Epithelial cell of proximal tubule (primary cell): ENCODE data around the gene ROR1. TPM values are rescaled to one million over a fixed set of nuclear protein-coding genes. Genes with fewer than 3 reads are reported as not detected.

ENCODE experiments used
- DNase-seq: peaks from one replicate; pipeline ENCODE4 v3.0.0-alpha.2; 2011; ENCODE audit warnings: low read depth
- H3K4me3 ChIP-seq: 2 replicates; pipeline ENCODE4 v1.5.1; 2011; ENCODE audit warnings: low read depth, mild to moderate bottlenecking, low read length
- total RNA-seq: library from RNA; depleted of rRNA; stranded (reverse); fragments of >200 nt; gene quantifications from 2 replicates; pipeline ENCODE4 v1.2.3, GENCODE V29; 2015
- TF ChIP-seq, protein P1 (sequence below): conservative IDR thresholded peaks from 2 replicates; pipeline ENCODE4 v1.5.1; 2012; ENCODE audit warnings: low read depth, mild to moderate bottlenecking, low read length

ROR1 gene
- total RNA-seq, 1 donor from 2014 or later = 5.9 TPM

DNA sequence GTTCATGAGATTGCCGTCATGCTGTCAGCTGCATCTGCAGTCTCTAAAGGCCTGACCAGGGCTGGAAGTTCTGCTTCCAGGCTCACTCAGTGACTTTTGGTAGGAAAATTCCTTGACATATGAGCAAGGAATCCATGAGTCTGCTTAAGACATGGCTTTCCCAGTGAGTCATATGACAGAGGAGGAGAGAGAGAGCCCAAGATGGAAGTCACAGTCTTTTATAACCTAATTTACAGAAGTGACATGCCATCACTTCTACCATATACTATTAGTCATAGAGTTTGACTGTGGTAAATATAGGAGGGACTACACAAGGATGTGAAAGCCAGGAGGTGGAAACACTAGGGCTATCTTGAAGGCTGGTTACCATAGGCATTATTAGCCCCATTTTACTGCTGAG lies 115.2 kb downstream of the ROR1 start:
- no peak for DNase-seq
- TF ChIP-seq, protein P1, sequence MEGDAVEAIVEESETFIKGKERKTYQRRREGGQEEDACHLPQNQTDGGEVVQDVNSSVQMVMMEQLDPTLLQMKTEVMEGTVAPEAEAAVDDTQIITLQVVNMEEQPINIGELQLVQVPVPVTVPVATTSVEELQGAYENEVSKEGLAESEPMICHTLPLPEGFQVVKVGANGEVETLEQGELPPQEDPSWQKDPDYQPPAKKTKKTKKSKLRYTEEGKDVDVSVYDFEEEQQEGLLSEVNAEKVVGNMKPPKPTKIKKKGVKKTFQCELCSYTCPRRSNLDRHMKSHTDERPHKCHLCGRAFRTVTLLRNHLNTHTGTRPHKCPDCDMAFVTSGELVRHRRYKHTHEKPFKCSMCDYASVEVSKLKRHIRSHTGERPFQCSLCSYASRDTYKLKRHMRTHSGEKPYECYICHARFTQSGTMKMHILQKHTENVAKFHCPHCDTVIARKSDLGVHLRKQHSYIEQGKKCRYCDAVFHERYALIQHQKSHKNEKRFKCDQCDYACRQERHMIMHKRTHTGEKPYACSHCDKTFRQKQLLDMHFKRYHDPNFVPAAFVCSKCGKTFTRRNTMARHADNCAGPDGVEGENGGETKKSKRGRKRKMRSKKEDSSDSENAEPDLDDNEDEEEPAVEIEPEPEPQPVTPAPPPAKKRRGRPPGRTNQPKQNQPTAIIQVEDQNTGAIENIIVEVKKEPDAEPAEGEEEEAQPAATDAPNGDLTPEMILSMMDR = no peak

DNA sequence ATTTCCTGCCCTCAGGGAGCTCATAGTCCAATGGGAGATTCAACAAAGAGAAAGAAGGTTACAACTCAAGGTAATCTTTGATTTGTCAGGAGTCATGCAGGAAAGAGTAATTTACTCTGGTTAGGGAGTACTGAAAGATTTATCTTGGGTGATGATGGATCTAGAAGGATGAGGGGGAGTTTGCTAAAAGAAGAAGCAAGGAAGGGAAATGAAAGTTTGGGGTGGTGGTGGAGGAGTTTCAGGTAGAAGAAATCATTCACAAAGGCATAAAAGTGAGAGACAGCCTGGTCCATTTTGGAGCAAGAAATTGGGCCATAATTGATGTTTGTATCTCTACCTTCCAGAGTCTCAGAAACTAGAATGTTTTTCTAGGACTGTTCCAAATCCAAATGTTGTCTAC lies 116.7 kb downstream of the ROR1 start:
- no peak for DNase-seq
- H3K4me3 ChIP-seq = no peak overlapping the region
- TF ChIP-seq, protein P1 = no peak

More for the DNA sequence above, 115.2 kb downstream of the ROR1 start:
- H3K4me3 ChIP-seq = no peak overlapping the region

DNA sequence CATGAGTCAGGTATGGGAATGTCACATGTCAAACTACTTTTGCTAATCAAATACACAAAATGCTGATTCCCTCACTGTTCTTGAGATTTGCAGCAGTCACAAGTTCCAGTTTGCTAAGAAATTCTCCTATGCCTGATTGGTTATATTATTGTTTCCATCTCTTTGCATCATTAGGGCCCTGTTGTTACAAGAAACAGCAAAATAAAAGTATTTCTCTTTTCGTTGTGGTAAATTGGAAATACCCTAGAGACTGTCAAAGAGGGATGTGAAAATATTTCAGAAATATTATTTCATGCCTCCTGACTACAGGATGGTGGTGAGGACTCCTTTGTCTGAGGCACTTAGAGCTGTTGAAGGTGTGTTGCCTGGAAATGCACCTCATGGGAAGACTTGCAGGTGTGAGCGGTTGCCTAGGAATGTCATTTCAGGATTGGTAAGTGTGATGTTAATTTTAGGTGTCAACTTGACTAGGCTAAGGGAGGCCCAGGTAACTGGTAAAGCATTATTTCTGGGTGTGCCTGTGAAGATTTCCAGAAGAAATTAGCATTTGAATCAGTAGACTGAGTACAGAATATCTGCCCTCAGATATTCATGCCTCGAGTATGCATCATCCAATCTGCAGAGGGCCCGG lies 117.4 kb downstream of the ROR1 start:
- DNase-seq = no peak
- TF ChIP-seq, protein P1 = no peak

DNA sequence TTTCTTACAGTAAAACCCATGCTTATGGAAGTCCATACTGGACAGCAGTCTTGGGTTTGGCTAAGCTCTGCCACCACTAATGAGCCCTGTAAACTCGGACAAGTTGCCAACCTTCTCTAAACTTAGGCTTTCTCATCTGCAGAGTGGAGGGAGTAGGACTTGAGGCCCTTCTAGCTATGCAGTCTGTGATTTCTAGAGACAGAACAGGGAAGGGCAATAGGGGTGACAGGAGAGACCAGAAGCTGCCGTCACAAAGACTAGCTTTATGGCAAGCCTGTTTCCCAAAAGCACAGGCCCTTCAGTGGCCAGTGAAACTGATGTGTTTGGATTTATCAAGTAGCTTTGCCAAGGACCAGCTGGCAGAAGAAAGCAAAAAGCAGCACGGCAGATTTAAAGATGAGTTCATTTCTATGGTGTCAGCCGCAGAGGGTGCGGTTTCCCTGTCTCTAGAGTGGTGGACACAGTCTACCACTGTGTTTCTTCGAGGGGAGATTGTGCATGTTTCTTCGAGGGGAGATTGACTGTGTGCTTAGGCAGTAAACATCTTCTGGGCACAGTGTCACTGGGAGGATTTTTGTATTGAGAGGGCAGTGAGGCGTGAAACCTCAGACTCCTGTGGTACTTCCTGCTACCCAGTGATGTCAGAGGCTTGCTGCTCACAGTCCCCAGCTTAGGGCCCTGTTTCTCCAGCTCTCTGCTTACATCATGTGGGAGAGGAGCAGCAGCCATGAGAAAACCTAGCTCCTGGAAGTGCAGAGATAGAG lies 119.0 kb downstream of the ROR1 start:
- peak; percentile 86 for DNase-seq
- H3K4me3 ChIP-seq = peak overlapping the region; percentile 1
- TF ChIP-seq, protein P1 = no peak

More for the DNA sequence above, 117.4 kb downstream of the ROR1 start:
- no peak overlapping the region for H3K4me3 ChIP-seq

DNA sequence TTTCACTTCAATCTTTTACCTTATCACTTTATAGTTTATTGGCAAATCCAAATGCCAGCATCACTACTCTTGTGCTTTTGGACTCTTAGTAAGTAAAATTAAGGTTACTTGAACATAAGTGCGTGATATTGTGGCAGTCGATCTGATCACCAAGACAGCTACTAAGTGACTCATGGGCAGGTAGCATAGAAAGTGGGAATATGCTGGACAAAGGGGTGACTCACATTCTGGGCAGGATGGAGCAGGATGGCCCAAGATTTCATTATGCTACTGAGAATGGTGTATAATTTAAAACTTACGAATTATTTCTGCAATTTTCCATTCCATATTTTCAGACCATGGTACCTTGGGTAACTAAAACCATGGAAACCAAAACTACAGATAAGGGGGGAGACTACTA lies 120.2 kb downstream of the ROR1 start:
- DNase-seq = no peak
- TF ChIP-seq, protein P1 = no peak
- no peak overlapping the region for H3K4me3 ChIP-seq

DNA sequence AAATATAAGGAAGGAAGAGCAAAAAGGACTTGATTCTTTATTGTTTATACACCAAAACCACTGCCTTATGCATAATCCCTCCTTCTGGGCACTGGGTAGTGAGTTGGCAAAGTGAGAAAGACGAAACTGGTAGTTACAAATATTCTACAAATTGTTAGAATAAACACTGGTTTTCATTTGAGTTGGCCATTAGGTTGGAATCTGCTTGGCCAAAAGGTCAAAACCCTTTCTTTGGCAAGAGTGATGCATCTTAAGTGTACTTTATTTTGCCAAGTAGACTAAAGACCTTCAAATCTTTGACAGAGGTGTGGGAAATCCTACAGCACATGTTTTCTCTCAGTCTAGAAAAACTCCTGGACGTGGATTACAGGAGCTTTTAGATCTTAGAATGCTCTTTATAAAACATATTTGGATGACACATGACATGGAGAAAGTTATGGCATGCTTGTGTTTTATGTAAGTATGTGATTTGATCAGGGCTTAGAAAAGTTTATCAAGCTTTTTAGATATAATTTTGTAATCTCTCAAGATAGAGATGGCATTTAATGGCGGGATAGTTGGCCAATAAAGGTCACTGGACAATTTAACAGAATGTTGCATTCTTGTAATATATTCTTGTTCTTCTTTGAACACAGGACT lies 120.9 kb downstream of the ROR1 start:
- no peak overlapping the region for H3K4me3 ChIP-seq
- TF ChIP-seq, protein P1 = no peak
- no peak for DNase-seq
